Measurements from ENCODE around the gene ITPKB.
A peak's percentile ranks its signal among the peaks of the same experiment; 100 is the strongest.

ITPKB gene

GRCh38 chr1:226685196-226685820, 53.8 kb downstream of the ITPKB start:
- H3K4me3 ChIP-seq (ENCODE audit: low read length) = no peak overlapping the region
- no peak for TF ChIP-seq CTCF (conservative IDR thresholded peaks at IDR 0.05; ENCODE audit: low read length)
- no peak for DNase-seq (ENCODE audit: low read depth)

DNA sequence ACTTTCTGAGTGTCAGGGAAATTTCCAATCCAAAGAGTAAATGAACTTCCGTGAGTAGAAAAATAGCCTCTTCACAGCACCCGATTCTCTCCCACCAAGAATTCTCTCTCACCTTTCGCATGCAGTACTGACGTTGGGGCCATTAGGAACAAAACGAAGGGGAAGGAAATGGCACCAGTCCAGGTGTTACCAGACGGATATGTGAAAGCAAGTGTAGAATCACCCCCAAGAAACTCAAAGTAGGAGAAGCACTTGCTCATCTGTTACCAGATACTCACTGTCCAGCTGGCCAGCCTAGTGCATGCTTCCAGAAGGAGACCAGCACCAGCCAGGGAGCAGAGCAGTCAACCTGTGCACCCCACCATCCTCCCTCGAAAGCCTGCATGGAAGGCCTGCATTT, 55.1 kb downstream of the ITPKB start:
- DNase-seq (ENCODE audit: low read depth) = no peak
- no peak for TF ChIP-seq CTCF (conservative IDR thresholded peaks at IDR 0.05; ENCODE audit: low read length)
- no peak overlapping the region for H3K4me3 ChIP-seq (ENCODE audit: low read length)

DNA sequence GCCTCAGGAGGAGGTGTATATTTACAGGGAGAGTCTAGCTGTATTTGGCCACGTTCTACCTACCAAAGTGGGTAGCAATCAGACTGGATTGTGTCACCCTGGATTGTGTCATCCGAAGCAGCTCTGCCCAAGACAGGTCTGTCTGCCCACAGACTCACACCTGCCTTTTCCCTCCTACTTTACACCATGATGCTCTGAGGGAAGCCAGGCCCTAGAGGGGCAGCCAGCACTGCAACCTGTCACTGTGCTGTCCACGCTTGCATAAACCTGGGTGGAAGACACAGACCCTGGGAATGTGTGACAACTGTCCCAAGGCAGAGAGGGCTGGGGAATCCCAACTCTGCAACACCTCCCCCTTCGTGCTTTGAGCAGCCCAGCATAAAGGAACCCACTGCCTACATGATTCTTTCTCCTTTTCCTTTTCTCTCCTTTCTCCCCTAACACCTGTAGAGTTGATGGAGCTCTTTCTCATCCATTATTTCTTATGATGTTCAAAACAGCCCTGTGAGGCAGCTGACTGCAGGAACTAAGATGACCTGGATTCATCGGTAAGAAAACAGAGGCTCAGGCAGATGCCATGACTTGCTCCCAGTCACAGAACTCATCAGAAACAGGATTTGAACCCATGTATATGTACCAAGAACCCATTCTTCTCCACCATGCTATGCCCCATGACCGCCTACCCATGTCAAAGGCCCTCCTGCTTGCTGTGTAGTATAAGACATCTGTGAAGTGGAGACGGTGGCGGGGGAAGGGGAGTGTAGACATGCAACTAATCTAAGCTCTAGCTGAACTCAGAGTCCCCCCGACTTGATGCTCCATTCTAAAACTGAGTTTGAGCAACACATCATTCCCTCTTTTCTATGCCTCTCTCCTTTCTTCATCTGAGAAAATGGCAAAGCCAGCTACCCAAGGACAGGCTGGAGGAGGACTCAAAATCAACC, 55.9 kb downstream of the ITPKB start:
- no peak overlapping the region for H3K4me3 ChIP-seq (ENCODE audit: low read length)
- TF ChIP-seq CTCF (conservative IDR thresholded peaks at IDR 0.05; ENCODE audit: low read length) = no peak
- DNase-seq (ENCODE audit: low read depth) = no peak

DNA sequence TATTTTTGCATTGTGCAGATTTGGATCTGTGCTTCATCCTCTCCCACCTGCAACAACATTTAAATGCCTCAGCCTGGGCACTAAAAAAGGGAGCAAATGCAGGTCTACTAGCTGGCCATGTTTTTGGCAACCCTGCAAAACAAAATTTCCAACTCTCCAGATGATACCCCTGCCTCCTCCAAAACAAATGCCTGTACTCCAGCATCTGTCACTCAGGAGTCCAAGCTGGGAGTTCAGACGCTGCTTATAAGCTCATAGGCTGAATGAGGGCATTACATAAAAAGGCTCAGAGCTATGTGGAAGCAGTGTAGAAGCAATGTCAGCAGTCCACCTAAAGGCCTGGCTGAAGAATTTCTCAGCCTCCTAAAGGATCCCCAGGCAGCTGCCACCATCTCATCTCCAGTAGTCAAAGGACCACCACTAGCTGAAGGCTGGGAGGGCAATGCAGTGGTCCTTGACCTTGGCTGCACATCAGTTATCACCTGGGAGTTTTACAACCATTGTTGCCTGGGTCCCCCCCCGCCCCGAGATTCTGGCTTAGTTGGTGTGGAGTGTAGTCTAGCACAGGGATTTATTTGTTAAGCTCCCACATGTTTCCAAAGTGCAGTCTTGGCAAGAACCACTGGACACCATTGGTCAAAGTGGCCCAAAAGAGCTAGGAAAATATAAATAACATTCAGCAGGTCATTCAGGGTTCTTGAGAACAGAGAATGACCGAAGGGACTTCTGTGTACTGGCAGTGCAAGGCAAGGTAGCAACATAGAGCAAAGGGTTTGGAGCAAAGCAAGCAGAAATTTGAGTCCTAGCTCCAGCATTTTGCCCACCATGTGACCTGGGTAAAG, 57.2 kb downstream of the ITPKB start:
- DNase-seq (ENCODE audit: low read depth) = no peak
- no peak overlapping the region for H3K4me3 ChIP-seq (ENCODE audit: low read length)
- TF ChIP-seq CTCF (conservative IDR thresholded peaks at IDR 0.05; ENCODE audit: low read length) = no peak

GRCh38 chr1:226680653-226681052, 58.4 kb downstream of the ITPKB start:
- no peak for DNase-seq (ENCODE audit: low read depth)
- peak overlapping the region; percentile 57; the same call in 1 of the 2 replicates for H3K4me3 ChIP-seq (ENCODE audit: low read length)
- no peak for TF ChIP-seq CTCF (conservative IDR thresholded peaks at IDR 0.05; ENCODE audit: low read length)

DNA sequence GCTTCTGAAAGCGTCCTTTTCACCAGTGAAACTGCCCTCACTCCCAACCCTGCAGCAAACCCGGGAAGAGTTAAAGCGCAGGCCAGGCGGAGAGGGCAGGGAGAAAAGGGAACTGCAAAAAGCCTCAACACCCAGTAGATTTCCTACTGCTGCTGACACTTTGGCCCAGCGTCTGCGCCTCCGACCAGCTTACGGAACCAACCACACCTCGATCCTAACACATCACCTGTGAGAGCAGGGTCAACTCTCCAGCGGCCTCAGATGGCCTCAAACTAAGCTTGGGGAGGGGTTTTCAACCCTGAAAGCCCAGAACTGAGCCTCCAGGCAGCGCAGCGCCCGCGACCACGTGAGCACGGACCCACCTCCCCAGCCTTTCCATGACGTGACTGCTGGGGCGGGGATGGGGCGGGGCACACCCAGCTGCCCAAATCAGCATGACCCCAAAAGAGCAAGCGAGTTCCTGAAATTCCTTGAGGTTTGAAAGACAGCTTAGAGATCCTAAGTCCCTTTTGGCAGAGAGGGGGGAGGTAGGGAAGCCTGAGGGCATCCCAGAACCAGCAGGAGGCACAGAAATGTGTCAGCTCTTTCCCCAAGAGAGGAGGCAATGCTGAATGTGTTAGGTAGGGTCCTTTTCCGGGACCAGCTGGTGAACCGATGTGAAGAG, 59.1 kb downstream of the ITPKB start:
- peak; percentile 70 for DNase-seq (ENCODE audit: low read depth)
- peak overlapping the region; percentile 57 for H3K4me3 ChIP-seq (ENCODE audit: low read length)
- no peak for TF ChIP-seq CTCF (conservative IDR thresholded peaks at IDR 0.05; ENCODE audit: low read length)
